GM19372 (cell line): ENCODE data around the gene FOXF1.

Experiments used
- ATAC-seq: cut with Tn5 transposase; IDR thresholded peaks from one replicate; pipeline ENCODE4 v1.9.1; 2021; ENCODE audit warnings: mild to moderate bottlenecking, low read depth, moderate library complexity; ENCODE audit not compliant: unreplicated experiment

The FOXF1 gene

DNA sequence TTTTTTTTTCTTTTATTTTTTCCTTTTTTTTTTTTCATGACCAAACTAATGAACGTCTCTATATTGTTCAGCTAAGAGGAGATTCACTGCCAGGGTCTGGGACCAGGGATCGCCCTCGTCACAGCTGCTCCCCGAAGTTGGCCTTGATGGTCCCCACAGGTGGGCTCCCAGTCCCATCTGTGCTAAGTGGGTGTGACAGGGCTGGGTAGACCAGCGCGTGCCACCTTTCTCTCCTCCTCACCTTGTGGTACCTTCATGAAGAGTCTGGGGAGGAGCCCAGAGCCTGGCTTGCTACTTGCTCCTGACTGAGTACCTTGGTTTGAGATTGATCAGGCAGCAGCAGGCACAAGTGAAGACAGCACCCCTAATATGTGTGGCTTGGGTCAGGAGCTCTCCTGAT lies 6.5 kb upstream of the FOXF1 start:
- ATAC-seq = no peak

DNA sequence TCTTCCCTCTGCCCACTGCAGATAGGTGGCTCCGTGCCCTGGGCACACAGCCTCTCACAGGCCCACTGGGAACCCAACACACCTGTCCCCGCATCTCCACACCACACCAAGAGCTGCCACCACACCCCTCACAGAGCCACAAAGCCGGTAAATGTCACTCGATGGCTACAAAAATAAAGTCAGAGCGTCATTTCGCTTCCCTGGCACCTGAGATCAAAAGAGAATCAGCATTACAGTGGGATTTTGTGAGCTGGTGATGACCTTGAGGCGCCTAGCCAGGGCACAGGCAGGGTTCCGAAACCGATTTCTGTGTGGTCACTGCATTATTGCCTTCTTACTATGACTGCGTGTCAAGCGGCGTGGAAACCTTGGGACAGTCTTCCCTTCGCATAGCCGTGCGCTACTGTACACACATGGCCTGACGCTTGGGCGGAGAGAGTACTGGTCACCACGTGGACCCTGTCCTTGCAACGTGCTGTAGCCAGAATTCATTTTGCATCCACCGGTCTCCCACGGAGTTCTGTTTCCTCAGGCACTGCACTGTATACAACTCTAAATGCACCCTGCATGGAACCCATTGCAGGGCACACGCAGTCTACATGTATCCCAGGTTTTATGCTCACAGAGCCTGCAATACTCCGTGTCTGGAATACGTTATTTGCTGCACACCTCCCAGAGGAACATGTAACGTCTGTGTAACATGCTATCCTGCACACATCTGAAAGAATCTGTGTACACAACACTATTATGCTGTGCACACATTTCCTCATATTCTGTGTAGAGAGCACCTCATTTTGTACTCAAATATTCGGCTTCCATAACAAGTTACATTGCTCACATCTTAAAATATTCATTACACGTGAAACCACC lies 5.8 kb upstream of the FOXF1 start:
- ATAC-seq = no peak

DNA sequence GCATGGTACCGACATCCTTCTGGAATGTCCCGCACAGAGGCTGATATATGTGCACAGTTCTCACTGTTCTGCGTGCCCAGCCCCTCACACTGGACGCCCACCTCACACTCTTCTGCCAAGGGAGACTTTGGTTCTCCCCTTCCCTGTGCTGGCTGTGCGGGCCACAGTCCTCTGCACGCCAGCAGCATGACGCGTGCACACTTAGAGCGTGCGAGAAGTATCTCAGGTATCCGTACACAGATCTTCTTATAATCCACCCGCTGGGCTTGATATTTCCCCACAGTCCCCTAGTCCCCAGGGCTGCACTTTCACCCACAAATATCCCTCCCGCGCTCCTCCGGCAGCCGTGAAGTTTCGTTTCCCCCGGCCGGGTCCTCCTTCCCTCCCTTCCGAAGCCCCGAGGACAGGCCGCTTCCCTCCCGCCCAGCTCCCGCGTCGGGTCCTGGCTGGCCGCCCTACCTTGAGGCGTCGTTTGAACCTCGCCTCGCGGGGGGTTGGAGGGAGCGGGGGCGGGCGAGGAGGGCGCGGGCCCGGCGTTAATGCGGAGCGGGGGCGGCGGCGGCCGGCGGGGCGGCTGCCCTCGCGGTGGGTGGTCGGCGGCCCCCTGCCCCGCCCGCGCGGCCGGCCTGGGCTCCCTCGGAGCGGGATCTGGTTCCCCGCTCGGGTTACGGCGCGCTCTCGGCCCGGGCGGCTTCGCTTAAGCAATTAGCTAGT lies 5.0 kb upstream of the FOXF1 start:
- ATAC-seq = no peak

DNA sequence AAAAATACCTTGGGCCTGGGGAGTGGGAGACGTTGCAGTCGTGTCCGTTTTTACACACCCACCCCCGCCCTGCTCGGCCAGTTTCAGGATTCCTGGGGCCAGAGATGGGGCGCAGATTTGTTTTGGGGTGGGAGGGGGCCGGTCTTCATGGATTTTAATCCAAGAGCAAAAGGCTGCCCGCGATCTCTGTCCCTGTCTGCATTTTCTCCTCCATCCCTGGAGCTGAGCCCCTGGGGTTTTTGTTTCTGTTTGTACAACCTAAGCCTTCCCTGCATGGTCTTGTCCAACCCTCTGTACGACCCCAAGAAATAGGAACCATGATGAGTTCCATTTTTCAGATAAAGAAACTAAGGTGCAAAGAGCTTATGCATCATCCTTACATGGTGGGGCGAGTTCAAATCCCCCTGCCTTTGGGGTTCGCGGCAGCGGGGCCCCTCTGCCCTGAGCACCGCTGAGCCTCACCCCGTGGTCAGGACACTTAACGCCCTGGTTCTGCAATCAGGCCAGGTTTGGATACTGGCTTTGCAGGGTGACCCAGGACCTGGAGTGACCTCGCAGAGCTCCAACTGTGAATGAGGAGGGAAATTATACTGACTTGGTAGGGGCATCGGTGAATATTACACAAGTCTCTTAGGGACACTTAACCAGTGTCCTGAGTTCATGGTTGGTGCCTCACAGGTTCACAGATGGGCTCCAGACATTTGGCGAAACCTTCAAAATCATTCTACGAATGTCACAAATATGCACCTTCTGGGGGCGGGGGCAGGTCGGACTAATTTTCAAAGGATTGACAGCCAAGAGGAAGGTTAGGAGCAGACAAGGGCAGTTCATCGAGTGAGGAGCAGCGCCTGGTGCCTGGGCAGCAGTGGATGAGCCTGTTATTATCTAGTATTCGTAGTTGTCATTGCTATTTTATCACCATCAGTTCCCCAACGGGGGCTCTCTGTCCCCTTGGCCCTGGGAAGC lies 4.1 kb upstream of the FOXF1 start:
- no peak for ATAC-seq

DNA sequence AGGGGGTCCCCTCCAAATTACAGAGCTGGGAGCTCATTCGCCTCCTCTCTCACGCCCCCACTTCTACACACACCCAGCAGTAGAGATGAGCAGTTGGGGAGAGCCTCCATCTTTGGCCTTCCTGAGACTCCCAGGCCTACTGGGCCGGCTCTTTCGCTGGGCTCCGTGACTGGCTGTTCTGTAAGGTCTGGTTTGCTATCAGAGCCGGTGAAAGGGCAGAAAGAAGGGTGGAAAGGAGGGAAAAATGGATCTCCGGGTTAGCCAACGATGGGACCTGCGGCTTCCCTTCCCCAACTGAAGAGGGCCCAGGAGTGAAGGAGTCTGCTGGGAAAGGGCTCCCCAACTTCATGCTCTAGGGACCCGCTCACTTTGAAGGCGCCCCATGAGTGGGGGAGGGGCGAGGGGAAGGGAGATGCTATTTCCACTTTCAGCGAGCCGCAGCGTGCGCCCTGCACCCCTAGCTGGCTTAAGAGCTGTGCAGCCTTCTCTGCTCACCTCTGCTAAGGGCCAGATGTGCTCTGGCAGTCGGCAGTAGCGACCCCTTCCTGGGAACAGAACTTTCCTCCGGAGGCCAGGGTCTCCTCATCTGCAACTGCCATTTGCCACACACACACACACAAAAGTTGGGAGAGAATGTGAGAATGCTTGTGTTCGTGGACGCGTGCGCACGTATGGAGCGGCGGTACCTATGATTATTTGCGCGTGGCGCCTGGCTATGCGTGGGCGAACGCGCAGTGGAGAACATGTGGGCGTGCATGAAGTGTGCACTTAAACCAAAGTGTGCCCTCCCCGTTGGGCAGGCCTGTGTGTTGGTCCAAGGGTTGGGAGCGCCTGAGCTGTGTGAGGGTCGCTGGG lies 2.9 kb upstream of the FOXF1 start:
- no peak for ATAC-seq

DNA sequence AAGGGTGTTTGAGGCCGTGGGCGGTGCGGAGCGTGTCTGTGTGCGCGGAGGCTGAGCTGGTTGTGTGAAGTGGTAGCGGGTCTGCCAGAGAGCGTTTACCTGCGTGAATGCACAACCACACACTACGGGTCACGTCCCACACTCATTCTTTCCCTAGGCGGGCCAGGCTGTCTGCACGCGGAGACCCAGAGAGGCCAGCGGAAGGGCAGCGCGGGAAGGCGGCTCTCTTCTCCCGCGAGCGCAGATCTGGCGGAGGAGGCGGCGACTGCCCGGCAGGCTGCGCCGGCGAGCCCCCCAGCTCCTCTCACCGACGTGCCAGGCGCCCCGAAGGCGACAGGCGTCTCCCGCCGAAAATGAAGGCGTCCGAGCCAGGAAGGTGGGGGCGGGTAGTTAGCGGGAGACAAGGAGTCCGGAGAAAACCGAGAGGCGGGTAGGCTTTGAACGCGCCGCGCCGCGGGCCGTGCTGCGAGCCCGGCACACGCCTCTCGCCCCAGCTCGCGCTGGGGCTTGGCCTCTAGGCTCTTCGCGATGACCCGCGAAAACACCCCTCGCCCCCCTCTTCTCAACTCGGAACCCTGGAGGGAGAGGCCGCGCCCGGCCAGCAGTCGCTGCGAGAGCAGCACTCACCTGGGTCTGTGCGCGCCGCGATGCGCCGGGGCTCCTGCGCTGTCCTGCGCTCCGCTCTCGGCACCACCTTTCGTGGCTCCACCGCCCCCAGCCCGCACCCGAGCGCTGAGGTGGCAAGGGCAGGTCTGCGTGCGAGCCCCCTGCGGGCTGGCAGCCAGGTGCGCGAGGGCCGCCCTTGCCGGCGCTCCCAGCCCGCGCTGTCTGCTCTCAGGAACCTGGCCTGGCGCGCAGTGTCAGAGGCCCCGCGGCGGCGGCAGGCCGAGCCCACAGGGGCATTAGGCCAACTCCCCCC lies 2.0 kb upstream of the FOXF1 start:
- no peak for ATAC-seq

DNA sequence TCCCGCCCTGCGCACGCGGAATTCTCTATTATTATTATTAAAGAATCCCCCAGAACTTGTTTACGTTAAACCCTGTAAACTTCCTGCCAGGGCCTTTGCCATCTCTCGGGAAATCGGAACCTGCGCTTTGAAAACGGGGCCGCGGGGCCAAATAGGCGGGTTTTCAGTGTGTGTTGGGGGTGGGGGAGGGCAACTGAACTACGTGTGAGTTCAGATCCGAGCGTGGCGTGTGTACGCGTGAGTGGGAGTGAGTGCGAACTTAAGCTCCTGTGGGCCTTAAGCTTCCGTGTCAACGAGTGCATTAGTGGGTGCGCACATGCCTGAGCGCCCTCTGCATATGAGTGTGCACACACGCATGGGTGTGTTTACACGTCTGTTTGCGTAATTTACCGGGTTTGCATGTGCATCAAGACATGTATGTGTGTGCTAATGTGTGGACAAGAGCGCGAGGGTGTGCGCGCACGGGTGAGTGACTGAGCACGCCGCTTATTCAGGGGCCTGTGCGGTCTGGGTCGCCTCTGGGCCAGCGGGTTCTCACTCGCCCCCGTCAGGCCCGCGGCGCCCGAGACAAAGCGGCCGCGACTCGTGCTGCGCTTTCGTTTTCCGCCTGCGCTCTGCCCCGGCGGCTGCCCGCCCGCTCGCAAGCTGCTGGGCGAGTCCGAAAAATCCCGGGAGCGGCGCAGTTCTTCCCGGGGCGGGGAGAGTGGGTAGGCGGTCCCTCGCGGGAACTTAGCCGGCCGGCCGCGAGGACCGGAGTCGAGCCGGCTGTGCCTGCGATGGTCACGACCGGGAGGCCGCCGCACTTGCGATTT lies 1.2 kb upstream of the FOXF1 start:
- ATAC-seq = no peak

DNA sequence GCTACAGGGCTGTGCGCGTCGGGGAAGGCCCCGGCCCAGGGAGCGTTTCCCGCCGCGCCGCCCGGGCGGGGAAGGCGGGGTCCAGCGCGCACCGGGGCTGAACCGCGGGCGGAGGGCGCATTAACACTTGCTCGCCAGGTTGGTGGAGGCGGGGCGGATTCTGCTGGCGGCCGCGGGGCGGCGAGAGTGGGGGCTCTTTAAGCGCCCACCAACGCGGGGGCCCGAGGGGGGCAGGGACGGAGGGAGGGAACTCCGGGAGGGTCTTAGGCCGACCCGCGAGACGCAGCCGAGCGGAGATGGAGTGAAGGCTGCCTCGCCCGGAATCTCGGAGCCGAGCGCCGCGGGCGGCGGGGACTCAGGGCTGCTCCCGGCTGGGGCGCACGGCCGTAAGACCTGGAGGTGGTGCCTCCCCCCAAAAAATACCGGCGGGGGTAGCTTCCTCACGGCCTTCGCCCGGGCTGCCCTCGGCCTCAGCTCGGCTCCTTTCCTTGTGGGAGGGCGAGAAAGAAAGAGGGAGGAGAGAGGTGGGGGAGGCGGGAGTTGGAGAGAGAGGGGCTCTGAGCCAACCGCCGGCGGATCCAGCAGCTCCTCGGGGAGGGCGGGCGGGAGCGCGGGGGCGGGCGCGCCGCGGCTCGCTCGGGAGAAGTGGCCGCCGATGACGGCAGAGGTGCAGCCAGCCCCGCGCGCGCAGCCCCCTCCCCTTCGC lies 415 bp upstream of the FOXF1 start:
- ATAC-seq = no peak

DNA sequence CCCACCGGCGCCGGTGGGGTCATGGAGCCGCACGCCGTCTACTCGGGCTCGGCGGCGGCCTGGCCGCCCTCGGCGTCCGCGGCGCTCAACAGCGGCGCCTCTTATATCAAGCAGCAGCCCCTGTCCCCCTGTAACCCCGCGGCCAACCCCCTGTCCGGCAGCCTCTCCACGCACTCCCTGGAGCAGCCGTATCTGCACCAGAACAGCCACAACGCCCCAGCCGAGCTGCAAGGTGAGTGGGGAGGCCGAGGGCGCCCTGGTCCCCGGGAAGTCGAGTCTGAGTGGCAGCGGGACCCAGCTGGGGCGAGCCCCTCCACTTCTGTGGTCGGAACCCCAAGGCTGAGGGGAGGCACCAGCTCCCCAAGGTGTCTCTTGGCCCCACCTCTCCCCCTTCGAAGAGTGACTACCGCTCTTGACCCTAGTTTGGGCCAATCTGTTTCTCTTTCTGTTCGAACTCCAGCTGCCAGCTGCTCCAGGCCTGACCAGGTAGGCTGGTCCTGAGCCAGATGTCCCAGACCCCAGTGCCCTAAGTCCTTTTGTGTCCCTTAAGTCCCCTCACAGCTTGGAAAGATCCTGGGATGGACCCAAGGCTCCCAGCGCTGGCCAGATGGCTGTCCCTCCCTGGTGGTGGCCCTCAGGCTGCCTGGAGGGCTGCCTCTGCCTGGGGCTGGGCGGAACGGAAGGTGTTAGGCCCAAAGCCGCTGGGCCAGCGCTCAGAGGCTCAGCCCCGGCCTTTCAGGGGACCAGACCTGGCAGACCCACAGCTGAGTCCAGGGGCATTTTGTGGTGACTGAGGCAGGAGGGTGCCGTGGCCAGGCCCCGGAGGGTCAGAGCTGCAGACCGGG lies 1.2 kb downstream of the FOXF1 start:
- no peak for ATAC-seq

DNA sequence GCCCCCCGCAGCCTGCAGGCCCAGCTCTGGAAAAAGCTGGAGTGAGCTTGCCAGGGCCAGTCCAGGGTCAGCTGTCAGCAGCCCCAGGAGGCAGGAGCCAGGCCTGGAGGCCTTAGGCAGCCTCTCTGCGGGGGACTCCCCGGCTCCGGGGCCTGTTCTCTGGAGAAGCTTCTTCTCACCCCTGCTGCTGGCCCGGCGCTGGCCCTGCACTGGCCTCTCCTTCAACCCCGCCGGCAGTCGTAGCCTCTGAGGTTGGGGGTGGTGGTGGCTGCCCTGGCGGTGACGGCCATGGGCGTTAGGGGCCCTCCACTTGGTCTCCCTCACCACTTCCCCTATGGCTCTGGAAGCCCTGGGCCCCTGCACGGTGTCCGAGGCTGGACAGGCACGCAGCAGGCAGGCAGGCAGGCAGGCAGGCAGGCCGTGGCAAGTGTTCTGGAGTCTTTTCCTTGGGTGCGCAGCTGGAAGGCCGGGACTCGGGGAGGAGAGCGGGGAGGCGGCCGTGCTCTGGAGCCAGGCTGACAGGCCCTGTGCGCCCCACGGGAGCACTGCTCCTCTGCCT lies 2.1 kb downstream of the FOXF1 start:
- no peak for ATAC-seq

DNA sequence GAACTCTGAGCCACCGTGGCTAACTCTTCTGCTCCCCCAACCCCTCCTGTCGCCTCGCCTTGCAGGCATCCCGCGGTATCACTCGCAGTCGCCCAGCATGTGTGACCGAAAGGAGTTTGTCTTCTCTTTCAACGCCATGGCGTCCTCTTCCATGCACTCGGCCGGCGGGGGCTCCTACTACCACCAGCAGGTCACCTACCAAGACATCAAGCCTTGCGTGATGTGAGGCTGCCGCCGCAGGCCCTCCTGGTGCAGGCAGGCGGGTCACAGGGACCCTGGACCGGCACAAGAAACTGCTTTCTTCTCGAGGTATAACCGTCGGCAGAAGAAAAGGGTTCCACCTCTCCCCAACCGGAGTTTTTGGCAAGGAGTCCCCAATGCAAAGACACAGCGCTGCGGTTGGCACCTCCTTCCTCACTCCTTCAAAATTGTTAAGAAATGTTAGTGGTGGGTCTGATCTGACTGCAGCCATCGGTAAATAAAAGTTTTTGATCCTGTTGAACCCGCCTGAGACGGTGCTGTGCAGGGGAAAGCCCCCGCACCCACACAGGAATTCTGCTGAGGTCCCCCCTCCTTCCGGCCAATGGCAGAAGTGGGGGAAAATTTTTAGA lies 2.6 kb downstream of the FOXF1 start:
- ATAC-seq = no peak

DNA sequence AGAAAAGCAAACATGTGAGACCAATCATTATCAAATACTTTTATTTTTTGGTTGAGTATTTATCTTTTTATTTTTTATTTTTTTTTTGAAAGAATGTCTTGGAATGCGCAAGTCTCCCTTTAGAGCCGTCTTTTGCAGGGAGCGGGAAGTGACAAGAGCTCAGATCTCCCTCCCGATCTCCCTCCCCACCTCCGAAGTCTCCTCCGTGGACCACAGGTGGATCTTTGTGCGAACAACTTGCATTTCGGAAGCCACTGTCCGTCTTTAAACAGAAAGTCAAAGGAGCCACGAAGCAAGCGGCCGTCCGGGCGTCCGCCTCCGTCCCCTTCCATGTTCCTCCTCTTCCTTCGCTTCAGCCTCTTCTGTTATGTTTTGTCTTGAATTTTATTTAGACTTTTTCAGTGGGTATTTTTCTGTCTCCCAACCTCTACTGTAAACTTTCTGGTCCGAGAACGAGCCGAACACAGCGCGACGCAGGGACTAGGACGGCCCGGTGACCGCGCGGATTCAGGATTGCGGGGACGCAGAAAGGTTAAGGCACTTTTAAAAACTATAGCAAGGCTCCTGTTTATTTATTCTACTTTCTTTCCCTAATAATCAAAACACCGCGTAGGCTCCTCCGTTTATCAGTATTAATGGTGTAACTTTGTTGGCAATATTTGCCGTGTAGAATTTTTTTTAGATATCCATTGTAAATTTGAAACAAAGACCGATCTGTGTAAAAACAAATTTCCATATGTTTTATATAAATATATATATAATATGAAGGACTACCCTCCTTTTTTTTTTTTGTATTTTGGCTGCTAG lies 3.3 kb downstream of the FOXF1 start:
- no peak for ATAC-seq

DNA sequence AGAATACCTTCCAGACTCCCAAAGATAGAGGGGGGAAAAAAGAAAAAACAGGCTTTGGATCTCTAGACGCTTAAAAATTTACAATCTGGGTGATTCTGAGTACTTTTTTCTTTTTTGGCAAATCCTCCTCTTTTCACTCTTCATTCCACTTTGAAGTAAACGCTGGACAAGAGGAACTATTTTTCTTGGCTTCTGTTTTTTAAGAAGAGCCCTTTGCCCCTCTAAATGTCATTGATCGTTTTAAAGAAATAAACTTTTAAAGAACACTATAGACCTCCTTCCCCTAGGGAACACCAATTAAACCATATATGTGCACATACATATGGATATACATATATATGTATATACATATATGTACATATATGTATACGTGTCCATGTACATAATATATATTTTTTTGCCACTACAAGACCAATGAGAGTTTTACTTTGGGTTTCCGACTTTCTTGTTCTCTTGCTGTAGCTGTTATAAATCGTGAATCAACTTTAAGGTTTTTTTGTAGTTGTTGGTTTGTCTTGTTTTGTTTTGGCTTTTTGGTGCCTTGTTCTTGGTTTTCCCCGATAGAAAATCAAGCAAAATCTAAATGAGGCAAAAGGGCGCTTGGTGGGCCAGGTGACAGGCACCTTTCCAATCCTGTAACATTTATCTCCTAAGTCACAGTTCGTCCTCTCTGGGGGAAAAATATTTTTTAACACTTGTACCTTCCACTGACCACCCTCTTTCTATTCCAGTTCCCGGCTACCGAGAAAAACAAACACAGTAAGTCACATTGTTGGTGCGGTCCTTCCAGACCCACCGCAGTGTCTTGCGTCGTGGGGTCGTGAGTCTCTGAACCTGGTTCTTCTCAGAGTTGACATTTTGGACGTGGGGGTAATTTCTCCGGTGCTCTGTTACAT lies 4.4 kb downstream of the FOXF1 start:
- ATAC-seq = no peak

DNA sequence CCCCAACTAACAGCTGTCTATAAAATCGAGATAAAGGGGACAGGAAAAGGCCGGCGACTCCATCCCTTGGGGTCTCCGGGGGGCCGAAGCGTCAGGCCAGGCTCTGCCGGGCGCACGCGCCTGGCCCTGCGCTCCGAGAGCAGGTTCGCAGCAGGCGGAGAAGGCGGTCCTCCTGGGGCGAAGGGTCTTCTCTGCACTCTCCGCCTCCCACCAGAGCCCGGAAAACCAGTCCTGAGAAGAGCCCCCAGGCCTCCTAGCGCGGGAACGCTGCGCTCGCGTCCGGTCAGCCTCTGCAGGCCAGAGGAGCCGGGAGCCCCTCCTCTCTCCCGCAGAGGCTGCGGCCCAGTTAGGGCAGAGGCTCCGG lies 5.1 kb downstream of the FOXF1 start:
- no peak for ATAC-seq
